GM18498 (cell line): Measurements from ENCODE around the gene BACH2.

Source experiments
- ATAC-seq: cut with Tn5 transposase; IDR thresholded peaks from one replicate; pipeline ENCODE4 v1.9.1; 2021; ENCODE audit warnings: mild to moderate bottlenecking, moderate library complexity; ENCODE audit not compliant: unreplicated experiment

Gene BACH2

DNA sequence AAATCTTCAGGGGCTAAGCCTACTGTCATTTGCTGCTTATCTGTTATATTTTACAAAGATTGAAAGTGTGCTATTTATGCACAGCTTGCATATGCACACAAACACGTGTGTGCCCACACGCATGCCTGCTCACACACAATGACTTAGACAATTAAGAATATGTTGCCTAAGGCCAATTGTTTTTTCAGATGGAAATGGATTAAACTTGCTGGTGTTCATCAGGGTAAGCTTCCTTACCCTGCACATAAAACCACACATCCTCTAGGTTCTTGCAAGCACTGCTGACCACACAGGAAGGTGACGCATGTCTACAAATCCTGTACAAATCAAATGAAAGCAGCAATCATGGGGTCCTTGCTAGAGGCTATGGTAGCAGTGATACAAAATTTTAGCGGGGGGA, 344.0 kb downstream of the BACH2 start:
- no peak for ATAC-seq

- no peak for ATAC-seq
Observed at GRCh38 chr6:89952105-89952671, 344.5 kb downstream of the BACH2 start.

GRCh38 chr6:89951574-89952104, 345.0 kb downstream of the BACH2 start:
- no peak for ATAC-seq

GRCh38 chr6:89950879-89951391, 345.7 kb downstream of the BACH2 start:
- ATAC-seq, result no peak

GRCh38 chr6:89950446-89950845, 346.2 kb downstream of the BACH2 start:
- no peak for ATAC-seq

- no peak for ATAC-seq
Observed at GRCh38 chr6:89948876-89949275, 347.8 kb downstream of the BACH2 start.

GRCh38 chr6:89944826-89945407, 351.7 kb downstream of the BACH2 start:
- no peak for ATAC-seq

- no peak for ATAC-seq
Observed at GRCh38 chr6:89944181-89944755, 352.4 kb downstream of the BACH2 start.

GRCh38 chr6:89942601-89943000, 354.0 kb downstream of the BACH2 start:
- no peak for ATAC-seq

DNA sequence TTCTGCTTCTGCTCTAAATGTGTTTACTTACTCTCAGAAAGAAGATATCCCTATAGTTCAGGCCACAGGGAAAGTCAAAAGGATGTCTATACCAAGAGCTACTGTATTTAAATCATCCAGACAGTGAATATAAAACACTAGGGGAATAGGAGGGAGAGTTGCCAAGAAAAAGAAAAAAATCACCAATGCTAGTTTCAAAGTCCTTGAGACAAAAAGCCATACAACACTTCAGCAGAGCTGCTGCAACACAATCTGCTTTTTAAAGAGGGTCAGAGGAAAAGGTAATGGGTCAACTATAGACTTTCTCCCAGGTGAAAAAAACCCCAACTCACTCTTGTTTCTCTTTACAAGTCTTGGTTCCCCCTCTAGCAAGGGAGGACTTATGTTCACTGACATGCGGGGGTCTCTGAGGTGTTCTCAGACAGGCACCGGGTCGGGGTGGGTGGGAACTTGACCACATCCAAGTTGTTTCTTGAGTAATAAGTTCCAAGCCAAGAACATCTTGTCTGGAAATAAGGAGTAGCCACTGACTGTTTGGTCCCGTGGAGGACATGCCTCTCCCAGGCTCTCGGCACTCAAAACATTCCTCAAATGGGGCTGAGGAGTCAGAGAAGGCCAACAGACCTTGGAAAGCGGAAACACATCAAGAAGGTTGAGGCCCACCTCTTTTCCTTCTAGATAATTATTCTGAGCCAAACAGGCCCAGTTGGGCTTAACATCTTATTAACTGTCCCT, 354.7 kb downstream of the BACH2 start:
- no peak for ATAC-seq

DNA sequence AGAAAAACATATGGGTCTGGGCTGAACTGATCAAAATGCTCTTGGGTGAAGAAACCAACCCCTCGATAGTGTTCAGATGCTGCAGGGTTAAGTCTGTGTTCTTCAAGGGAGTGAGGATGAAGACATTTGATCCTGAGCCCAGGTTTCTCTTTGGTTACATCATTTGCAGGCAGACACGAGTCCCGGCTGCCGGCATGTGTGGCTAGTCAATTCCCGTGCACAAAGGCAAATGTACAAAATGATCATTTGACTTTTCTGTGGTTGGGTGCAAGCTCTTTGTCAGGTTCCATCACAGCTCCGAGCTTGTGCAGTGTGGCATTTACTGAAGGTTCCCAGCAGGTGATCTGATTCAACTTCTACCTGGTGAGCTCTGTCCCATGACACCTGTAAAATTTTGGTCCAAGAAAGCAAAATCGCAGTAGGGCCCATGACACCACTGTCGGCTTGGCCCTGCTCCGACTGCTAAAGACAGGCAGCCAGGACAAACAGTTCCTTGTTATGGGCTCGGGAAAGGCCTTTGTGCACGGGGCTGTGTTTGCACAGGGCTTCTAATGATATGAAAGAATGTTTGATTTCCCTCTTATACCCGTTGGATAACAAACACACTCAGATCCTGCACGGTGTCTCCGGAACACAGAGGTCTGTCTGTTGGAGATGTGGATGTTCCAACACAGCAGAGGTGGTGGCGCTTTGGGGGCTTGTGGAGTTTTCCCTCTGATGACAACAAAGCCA, 355.4 kb downstream of the BACH2 start:
- ATAC-seq, result no peak

DNA sequence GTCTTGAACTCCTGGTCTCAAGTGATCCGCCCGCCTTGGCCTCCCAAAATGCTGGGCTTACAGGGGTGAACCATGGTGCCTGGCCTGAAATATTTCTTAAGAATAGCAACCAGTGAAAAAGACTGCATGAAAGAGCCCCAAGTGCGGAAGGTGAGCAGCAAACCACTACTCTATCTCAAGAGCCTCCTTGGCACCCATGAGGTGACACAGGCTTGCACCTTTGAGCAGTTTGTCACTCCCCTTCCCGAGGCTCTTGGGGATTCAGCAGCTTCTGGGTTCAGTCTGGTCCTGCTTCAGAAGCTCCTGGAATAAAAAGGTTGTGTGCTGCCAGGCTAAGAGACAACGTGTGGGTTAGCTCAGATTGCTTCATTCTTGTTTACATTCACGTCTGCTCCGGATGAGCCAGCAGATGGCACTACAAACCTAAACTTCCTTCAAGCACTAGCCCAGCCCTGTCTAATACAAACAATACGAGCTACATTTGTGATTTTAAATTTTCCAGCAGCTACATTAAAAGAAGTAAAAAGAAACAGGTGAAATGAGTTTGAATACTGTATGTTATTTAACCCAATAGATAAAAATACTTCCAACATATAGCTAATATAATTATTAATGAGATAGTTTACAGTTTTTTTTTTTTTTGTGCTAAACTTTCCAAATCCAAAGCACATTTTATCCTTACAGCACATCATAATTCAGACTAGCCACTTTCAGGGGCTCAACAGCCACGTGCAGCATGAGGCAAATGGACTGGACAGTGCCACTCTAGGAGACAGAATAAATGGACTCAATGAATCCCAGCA, 356.2 kb downstream of the BACH2 start:
- ATAC-seq, result peak; percentile 76

DNA sequence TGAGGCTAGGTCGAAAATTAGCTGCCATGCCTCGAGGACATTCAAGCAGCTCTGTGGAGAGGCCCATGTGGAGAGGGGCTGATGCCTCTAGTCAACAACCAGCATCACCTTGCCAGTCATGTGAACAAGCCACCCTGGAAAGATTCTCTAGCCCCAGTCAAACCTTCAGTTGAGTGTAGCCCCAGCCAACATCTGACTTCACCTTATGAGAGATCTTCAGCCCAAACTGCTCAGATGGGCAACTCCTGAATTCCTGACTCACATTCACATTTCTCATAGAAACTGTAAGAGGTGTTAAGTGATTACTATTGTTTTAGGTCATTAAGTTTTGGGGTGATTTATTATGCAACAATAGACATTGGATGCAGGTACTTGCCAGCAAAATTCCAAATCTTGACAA, 357.5 kb downstream of the BACH2 start:
- ATAC-seq, result no peak

GRCh38 chr6:89938014-89938413, 358.6 kb downstream of the BACH2 start:
- ATAC-seq, result no peak

GRCh38 chr6:89936177-89936576, 360.5 kb downstream of the BACH2 start:
- ATAC-seq, result no peak

- no peak for ATAC-seq
Observed at GRCh38 chr6:89934685-89935366, 361.8 kb downstream of the BACH2 start.

DNA sequence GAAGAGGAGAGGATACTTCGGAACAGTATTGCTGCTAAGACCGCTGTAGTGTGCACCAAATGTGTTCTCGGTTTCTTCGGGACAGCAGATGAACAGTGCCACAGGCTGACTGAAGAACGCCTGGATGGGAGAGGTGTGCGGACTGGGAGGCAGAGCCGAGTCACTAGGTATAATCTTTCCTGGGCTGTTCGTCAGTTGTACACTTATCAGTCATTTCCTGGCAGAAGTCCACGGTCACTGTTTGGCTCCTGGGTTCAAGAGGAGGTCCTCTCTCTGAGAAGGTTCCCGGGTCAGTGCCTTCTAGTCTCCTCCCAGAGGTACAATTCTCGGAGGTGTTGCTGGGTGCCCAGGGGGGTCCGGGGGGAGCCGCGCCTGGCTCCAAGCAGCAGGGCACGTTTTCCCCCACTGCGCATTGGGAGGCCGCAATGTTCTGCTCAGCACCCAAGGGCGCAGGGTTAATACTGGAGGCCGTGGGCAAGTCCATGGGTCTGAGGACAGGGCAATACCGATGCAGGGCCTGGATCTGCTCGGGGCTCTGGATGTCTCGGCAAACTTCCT, 364.3 kb downstream of the BACH2 start:
- ATAC-seq, result no peak

GRCh38 chr6:89930789-89931188, 365.9 kb downstream of the BACH2 start:
- ATAC-seq, result no peak

DNA sequence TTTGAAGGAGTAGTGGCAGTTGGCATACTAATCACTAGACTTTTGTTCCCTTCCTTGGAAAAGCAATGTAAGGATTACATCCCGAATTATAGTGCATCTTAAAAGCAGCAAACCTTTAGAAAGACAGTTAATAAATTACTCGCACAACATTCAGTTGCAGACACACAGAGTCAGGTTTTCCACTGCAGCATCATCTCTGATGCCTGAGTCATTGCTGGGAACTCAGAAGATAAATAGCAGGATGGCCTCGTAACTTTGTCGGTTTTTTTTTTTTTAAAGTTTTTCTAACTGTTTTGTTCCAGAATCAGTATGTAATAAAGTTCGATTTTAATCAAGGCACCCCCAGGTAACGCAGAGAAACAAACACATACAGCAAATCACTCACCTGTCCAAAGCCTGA, 368.0 kb downstream of the BACH2 start:
- ATAC-seq, result no peak
